Body of pancreas (tissue), 4 donors: Measurements from ENCODE around the gene ANO2.

Experiments
- POLR2A ChIP-seq, 3 donors: fragments of 450-650 bp; IDR thresholded peaks; one replicate each; pipeline ENCODE4 v1.6.1; 2016; ENCODE audit warnings: antibody characterized with exemption in 3 of 3, mild to moderate bottlenecking in 2 of 3
- TF ChIP-seq, protein P1 (sequence below), 7 experiments: fragments of 450-650 bp in 4 of 7; fragments of 200-600 bp in 3 of 7; sonication (generic) in 3 of 7; IDR thresholded peaks; one replicate each; pipeline ENCODE4 v1.5.1; 2016 to 2019; ENCODE audit warnings: antibody characterized with exemption in 7 of 7

GRCh38 chr12:5733916-5734315, 211.1 kb downstream of the ANO2 start:
- TF ChIP-seq POLR2A (IDR thresholded peaks at IDR 0.05) = no peak
- TF ChIP-seq, protein P1, sequence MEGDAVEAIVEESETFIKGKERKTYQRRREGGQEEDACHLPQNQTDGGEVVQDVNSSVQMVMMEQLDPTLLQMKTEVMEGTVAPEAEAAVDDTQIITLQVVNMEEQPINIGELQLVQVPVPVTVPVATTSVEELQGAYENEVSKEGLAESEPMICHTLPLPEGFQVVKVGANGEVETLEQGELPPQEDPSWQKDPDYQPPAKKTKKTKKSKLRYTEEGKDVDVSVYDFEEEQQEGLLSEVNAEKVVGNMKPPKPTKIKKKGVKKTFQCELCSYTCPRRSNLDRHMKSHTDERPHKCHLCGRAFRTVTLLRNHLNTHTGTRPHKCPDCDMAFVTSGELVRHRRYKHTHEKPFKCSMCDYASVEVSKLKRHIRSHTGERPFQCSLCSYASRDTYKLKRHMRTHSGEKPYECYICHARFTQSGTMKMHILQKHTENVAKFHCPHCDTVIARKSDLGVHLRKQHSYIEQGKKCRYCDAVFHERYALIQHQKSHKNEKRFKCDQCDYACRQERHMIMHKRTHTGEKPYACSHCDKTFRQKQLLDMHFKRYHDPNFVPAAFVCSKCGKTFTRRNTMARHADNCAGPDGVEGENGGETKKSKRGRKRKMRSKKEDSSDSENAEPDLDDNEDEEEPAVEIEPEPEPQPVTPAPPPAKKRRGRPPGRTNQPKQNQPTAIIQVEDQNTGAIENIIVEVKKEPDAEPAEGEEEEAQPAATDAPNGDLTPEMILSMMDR (IDR thresholded peaks at IDR 0.05) = no peak
